HepG2 (cell line): ENCODE results near the gene SPTB. TPM values are rescaled to one million over a fixed set of nuclear protein-coding genes. Genes with fewer than 3 reads are reported as not detected.

Source experiments
- BCL6 ChIP-seq: IDR thresholded peaks from 2 replicates; pipeline ENCODE4 v1.6.1; 2016; ENCODE audit warnings: missing genetic modification reagents, missing compliant biosample characterization
- NFKBIZ ChIP-seq: IDR thresholded peaks from 2 replicates; pipeline ENCODE4 v1.6.1; 2018; ENCODE audit warnings: missing genetic modification reagents, missing compliant biosample characterization
- ZBED4 ChIP-seq: sonication (generic); formaldehyde crosslinking; IDR thresholded peaks from 2 replicates; pipeline ENCODE4 v1.4.0; 2020; ENCODE audit warnings: missing genetic modification reagents, borderline replicate concordance
- ZMYM4 ChIP-seq: sonication (generic); formaldehyde crosslinking; IDR thresholded peaks from 2 replicates; pipeline ENCODE4 v1.8.1; 2023; ENCODE audit warnings: mild to moderate bottlenecking, missing genetic modification reagents
- ZNF407 ChIP-seq: sonication (generic); formaldehyde crosslinking; IDR thresholded peaks from one replicate; pipeline ENCODE4 v1.5.1; 2020; ENCODE audit warnings: mild to moderate bottlenecking, missing genetic modification reagents; ENCODE audit errors: not compliant biosample characterization
- ZNF709 ChIP-seq: sonication (generic); formaldehyde crosslinking; IDR thresholded peaks from 2 replicates; pipeline ENCODE4 v1.5.0; 2020; ENCODE audit warnings: mild to moderate bottlenecking, missing genetic modification reagents
- ZNF788 ChIP-seq: sonication (generic); formaldehyde crosslinking; IDR thresholded peaks from 2 replicates; pipeline ENCODE4 v1.5.0; 2020; ENCODE audit warnings: mild to moderate bottlenecking, missing genetic modification reagents, borderline replicate concordance
- ZNF883 ChIP-seq: sonication (generic); formaldehyde crosslinking; IDR thresholded peaks from 2 replicates; pipeline ENCODE4 v1.5.1; 2020; ENCODE audit warnings: mild to moderate bottlenecking, missing genetic modification reagents; ENCODE audit errors: not compliant biosample characterization
- ZNF891 ChIP-seq: sonication (generic); formaldehyde crosslinking; IDR thresholded peaks from 2 replicates; pipeline ENCODE4 v1.5.0; 2020; ENCODE audit warnings: mild to moderate bottlenecking, missing genetic modification reagents
- polyA plus RNA-seq, 8 experiments: library from polyadenylated mRNA; depleted of rRNA in 3 of 8; stranded (reverse) in 7 of 8; unstranded in 1 of 8; fragments of >200 nt; fragmentation: Illumina TruSeq in 4 of 8; extraction: Trizol in 4 of 8; gene quantifications; 2 replicates each; pipeline versions ENCODE4 v1.2.1 to v1.2.3, GENCODE V29; 2011 to 2016; ENCODE audit warnings: low read depth in 4 of 8, missing spikeins in 1 of 8, mixed read lengths in 1 of 8; ENCODE audit not compliant: insufficient read depth in 1 of 8
- total RNA-seq, 5 experiments: library from RNA; depleted of rRNA; stranded (reverse); fragments of >200 nt; fragmentation: Illumina TruSeq; extraction: Trizol; gene quantifications; 2 replicates each; pipeline ENCODE4 v1.2.3, GENCODE V29; 2016; ENCODE audit warnings: low read depth in 1 of 5
- TF ChIP-seq, protein P1 (sequence below), 2 experiments: sonication (generic) in 1 of 2; formaldehyde crosslinking in 1 of 2; IDR thresholded peaks; 2 replicates each; pipeline versions ENCODE4 v1.4.0 to v1.6.1; 2016 to 2020; ENCODE audit warnings: borderline replicate concordance in 1 of 2, low read depth in 1 of 2, mild to moderate bottlenecking in 1 of 2, missing genetic modification reagents in 1 of 2

Gene SPTB
- total and polyA plus RNA-seq, 2 of the 13 experiments (the other 11 are each of a cell fraction or from before 2014, with no cell fraction given), result 0.01 to 0.02 TPM

DNA sequence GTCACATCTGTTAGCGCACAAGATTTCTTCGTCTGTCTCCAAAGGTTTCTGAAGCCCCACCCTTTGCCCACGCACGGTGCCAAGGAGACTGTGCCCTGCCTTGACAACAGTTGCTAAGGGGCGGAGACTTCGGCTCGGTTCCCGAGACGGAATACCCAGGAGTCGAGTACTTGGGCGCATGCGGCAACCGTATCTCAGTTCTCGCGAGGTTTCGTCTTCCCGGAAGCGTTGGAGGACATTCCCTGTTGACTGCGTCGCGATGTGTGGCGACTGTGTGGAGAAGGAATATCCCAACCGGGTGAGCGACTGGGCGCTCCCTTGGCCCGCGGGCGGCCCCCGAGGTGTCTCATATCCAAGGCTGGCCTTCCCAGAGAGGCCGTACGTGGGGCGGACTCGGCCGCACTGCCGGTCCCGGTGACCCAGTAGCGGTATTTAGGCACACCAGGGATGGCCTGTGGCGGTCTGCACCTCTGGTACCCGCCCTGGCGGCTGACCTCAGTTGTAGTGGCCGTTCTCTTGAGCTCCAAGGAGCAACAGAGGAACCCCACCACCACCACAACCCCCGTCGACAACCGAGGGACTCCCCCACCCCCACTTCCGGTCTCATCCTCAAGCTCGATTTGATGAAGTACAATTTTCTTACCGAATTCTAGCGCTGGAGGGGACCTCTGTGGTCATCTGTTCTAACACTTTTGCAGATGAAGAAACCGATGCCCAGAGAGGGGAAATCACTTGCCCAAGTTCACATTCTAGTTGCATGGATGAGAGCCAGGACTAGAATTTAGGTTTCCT lies 34.7 kb upstream of the SPTB start, which contains the start of gene CHURC1 (continued):
- TF ChIP-seq ZNF883 (CRISPR knock-in tag) (peak; percentile 61), ZNF891 (CRISPR knock-in tag) (peak; percentile 95), BCL6 (CRISPR knock-in tag) (peak; percentile 43; the same call in 1 of the 2 replicates), ZNF407 (CRISPR knock-in tag) (no peak), ZMYM4 (CRISPR knock-in tag) (peak; percentile 97), ZNF709 (CRISPR knock-in tag) (0 out of 2 replicates have a peak, but pooled peaks have one; percentile 30), ZNF788 (peak; percentile 62; the same call in 1 of the 2 replicates), ZBED4 (CRISPR knock-in tag) (0 out of 2 replicates have a peak, but pooled peaks have one; percentile 61), NFKBIZ (CRISPR knock-in tag) (0 out of 2 replicates have a peak, but pooled peaks have one; percentile 21)
- TF ChIP-seq, protein P1, sequence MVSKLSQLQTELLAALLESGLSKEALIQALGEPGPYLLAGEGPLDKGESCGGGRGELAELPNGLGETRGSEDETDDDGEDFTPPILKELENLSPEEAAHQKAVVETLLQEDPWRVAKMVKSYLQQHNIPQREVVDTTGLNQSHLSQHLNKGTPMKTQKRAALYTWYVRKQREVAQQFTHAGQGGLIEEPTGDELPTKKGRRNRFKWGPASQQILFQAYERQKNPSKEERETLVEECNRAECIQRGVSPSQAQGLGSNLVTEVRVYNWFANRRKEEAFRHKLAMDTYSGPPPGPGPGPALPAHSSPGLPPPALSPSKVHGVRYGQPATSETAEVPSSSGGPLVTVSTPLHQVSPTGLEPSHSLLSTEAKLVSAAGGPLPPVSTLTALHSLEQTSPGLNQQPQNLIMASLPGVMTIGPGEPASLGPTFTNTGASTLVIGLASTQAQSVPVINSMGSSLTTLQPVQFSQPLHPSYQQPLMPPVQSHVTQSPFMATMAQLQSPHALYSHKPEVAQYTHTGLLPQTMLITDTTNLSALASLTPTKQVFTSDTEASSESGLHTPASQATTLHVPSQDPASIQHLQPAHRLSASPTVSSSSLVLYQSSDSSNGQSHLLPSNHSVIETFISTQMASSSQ (IDR thresholded peaks at IDR 0.05; ENCODE audit: low read depth), result no peak
- TF ChIP-seq, protein P1 (CRISPR knock-in tag; IDR thresholded peaks at IDR 0.05; ENCODE audit: borderline replicate concordance), result peak; percentile 41; the same call in 1 of the 2 replicates
